ENCODE data around the gene ADGRG1.

DNA sequence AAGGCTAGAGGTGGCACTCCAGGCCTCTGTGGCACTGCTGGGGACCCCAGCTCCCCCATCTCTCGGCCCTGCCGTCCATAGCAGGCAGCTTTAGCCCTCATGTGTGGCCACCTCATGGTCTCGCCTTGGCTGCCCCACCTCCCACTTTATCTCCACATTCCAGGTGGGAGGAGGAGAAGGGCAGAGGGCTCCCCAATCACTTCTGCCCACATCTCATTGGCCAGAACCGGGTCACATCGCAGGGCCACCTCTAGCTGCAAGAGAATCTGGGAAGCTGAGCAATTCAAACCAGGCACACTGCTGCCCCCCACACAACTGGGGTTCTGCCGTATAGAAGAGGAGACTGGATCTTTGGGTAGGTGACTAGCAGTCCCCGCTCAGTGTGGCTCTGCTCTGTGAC lies 67.8 kb downstream of the ADGRG1 start:
- TF ChIP-seq POLR2A (IDR thresholded peaks at IDR 0.05) = no peak
- TF ChIP-seq, protein P1, sequence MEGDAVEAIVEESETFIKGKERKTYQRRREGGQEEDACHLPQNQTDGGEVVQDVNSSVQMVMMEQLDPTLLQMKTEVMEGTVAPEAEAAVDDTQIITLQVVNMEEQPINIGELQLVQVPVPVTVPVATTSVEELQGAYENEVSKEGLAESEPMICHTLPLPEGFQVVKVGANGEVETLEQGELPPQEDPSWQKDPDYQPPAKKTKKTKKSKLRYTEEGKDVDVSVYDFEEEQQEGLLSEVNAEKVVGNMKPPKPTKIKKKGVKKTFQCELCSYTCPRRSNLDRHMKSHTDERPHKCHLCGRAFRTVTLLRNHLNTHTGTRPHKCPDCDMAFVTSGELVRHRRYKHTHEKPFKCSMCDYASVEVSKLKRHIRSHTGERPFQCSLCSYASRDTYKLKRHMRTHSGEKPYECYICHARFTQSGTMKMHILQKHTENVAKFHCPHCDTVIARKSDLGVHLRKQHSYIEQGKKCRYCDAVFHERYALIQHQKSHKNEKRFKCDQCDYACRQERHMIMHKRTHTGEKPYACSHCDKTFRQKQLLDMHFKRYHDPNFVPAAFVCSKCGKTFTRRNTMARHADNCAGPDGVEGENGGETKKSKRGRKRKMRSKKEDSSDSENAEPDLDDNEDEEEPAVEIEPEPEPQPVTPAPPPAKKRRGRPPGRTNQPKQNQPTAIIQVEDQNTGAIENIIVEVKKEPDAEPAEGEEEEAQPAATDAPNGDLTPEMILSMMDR (IDR thresholded peaks at IDR 0.05) = no peak

Measured in uterus (tissue), 2 donors.